Measurements from ENCODE around the gene ELANE. TPM values are rescaled to one million over a fixed set of nuclear protein-coding genes. Genes with fewer than 3 reads are reported as not detected.
"Not testable (repeated sequence)": the region's sequence is repeated elsewhere in the genome, so short reads cannot be mapped to it uniquely, and the experiment has no call there.

The ELANE gene
- polyA plus RNA-seq, 1 donor, result 0.09 TPM

DNA sequence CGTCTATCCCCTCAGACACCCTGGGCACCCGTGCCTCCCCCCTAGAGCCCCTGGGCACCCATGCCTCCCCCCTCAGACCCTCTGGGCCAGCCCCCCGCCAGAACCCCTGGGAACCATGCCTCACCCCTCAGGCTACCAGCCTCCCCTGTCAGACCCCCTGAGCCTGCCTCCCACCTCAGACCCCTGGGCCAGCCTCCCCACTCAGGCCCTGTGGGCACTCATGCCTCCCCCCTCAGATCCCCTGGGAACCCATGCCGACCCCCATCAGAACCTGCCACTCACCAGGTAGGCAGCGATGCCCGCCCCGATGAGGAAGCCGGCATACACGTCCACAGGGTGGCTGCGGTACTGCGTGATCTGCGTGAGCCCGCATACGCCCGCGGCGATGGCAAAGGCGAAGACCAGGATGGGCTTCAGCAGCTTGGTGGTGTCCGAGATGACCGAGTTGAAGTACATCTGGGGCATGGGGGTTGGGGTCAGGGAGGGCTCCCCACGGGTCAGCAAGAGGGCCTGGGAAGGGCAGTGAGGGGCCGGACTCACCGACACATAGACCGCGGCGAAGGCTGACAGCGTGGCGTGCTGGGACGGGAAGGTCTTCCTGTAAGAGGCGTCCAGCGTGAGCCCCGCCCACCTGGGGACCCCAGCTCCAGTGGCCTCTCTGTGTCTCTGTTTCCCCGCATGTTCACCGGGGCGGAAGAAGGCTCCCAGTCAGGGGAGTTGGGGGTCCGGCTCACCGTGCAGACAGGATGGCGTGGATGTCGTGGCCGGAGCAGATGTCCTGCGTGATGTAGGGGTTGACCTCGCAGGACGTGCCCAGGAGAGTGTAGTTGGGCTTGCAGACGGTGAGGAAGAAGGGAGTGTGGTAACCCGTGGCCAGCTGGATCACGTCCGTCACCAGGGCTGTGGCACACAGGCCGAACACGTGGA, 37.7 kb upstream of the ELANE start:
- Histone ChIP-seq H3K27me3 (ENCODE audit: control insufficient read depth, insufficient read depth, low read length) (no peaks in the 10 kb centered on the region), H3K9me3 (ENCODE audit: control insufficient read depth, low read depth, low read length) (peaks cover 31% of the 10 kb centered on the region), H3K4me1 (ENCODE audit: control insufficient read depth, insufficient read depth, low read length) (no peaks in the 10 kb centered on the region), H3K36me3 (ENCODE audit: control insufficient read depth, insufficient read depth, low read length) (peaks cover 31% of the 10 kb centered on the region), H3K27ac (ENCODE audit: low read length) (no peak overlapping the region), H3K4me3 (ENCODE audit: low read length) (no peak overlapping the region)
- 100% methylated on average over 1 of the region's 49 CpGs for WGBS (ENCODE audit: insufficient coverage, low lambda C conversion rate)
- DNase-seq, result no peak

DNA sequence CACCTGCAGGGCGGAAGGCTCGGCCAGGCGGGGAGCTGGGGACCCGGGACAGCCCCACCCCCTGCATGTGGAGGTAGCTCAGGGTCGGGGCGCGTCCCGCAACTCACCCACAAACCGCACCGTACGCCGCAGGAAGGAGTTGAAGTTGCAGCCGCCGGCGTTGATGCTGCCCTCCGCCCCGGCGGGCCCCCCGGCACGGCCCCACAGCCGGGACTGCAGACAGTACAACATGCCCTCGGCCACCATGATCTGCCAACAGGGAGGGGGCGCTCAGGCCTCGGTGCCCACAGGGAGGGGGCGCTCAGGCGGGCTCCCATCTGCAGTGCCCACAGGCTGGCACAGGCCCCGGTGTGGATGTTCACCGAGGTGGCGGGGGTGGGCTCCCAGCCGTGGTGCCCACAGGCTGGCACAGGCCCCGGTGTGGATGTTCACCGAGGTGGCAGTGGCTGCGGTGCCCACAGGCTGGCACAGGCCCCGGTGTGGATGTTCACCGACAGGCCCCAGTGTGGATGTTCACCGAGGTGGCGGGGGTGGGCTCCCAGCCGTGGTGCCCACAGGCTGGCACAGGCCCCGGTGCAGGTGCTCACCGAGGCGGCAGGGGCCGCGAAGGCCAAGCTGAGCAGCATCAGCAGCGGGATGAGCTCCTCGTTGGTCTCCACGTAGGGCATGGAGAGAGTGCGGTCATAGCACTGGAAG, 36.9 kb upstream of the ELANE start:
- Histone ChIP-seq H3K4me3 (ENCODE audit: low read length) (no peak overlapping the region), H3K27me3 (ENCODE audit: control insufficient read depth, insufficient read depth, low read length) (peaks cover 3% of the 10 kb centered on the region), H3K36me3 (ENCODE audit: control insufficient read depth, insufficient read depth, low read length) (peaks cover 23% of the 10 kb centered on the region), H3K9me3 (ENCODE audit: control insufficient read depth, low read depth, low read length) (peaks cover 31% of the 10 kb centered on the region), H3K4me1 (ENCODE audit: control insufficient read depth, insufficient read depth, low read length) (no peaks in the 10 kb centered on the region), H3K27ac (ENCODE audit: low read length) (no peak overlapping the region)
- no CpG with 5 or more reads among the region's 47 CpGs for WGBS (ENCODE audit: insufficient coverage, low lambda C conversion rate)
- no peak for DNase-seq

DNA sequence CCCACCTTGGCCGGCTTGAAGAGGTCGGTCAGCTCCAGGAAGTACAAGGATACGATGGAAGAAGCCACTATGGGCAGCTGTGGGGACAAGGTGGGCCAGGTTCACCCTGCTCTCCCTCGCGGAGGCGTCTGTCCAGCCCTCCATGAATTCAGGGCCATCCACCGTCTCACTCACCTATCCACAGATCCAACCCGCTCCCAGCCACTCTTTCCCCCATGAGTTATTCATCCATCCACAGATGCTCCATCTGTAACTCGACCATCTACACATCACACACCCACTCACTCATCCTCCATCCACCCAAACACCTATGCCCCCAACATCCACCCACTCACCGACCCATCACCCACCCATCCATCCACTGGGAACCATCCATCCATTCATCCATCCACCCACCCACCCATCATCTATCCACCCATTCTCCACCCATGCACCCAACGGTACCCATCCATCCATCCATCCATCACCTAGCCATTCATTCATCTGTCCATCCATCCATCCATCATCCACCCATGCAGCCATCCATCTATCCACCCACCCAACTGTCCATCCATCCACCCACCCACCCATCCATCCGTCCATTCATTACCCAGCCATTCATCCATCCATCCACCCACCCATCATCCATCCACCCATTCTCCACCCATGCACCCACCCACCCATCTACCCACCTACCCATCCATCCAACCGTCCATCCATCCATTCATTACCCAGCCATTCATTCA, 36.2 kb upstream of the ELANE start:
- Histone ChIP-seq H3K4me3 (ENCODE audit: low read length) (no peak overlapping the region), H3K27me3 (ENCODE audit: control insufficient read depth, insufficient read depth, low read length) (peaks cover 8% of the 10 kb centered on the region), H3K4me1 (ENCODE audit: control insufficient read depth, insufficient read depth, low read length) (no peaks in the 10 kb centered on the region), H3K9me3 (ENCODE audit: control insufficient read depth, low read depth, low read length) (peaks cover 30% of the 10 kb centered on the region), H3K27ac (ENCODE audit: low read length) (no peak overlapping the region), H3K36me3 (ENCODE audit: control insufficient read depth, insufficient read depth, low read length) (peaks cover 16% of the 10 kb centered on the region)
- no peak for DNase-seq
- 86% methylated on average over 2 of the region's 13 CpGs for WGBS (ENCODE audit: insufficient coverage, low lambda C conversion rate)

DNA sequence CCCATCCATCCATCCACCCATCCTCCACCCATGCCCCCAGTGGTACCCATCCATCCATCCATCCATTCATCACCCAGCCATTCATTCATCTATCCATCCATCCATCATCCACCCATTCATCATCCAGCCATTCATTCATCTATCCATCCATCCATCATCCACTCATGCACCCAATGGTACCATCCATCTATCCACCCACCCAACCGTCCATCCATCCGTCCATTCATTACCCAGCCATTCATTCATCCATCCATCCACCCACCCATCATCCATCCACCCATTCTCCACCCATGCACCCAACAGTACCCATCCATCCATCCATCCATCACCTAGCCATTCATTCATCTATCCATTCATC, 35.6 kb upstream of the ELANE start:
- H3K4me3 ChIP-seq (ENCODE audit: low read length), result no peak overlapping the region
- WGBS (ENCODE audit: insufficient coverage, low lambda C conversion rate), result 100% methylated on average over 1 of the region's 2 CpGs
- H3K9me3 ChIP-seq (ENCODE audit: control insufficient read depth, low read depth, low read length), result peaks cover 26% of the 10 kb centered on the region
- H3K36me3 ChIP-seq (ENCODE audit: control insufficient read depth, insufficient read depth, low read length), result peaks cover 11% of the 10 kb centered on the region
- no peaks in the 10 kb centered on the region for H3K4me1 ChIP-seq (ENCODE audit: control insufficient read depth, insufficient read depth, low read length)
- no peak overlapping the region for H3K27ac ChIP-seq (ENCODE audit: low read length)
- peaks cover 8% of the 10 kb centered on the region for H3K27me3 ChIP-seq (ENCODE audit: control insufficient read depth, insufficient read depth, low read length)
- DNase-seq, result no peak

DNA sequence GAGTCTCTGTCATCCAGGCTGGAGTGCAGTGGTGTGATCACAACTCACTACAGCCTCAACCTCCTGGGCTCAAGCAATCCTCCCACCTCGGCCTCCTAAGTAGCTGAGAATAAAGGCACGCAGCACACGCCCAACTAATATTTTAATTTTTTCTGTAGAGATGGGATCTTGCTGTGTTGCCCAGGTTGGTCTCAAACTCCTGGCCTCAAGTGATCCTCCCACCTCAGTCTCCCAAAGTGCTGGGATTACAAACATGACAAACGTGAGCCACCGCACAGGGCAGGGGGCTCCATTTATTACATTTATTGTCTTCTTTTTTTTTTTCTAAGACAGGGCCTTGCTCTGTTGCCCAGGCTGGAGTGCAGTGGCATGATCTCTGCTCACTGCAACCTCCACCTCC, 31.9 kb upstream of the ELANE start:
- not testable (repeated sequence) for H3K9me3 ChIP-seq (ENCODE audit: control insufficient read depth, low read depth, low read length); H3K4me1 ChIP-seq (ENCODE audit: control insufficient read depth, insufficient read depth, low read length); H3K4me3 ChIP-seq (ENCODE audit: low read length); H3K36me3 ChIP-seq (ENCODE audit: control insufficient read depth, insufficient read depth, low read length); DNase-seq; H3K27ac ChIP-seq (ENCODE audit: low read length)
- H3K27me3 ChIP-seq (ENCODE audit: control insufficient read depth, insufficient read depth, low read length), result peaks cover 23% of the 10 kb centered on the region
- no CpG with 5 or more reads among the region's 5 CpGs for WGBS (ENCODE audit: insufficient coverage, low lambda C conversion rate)

DNA sequence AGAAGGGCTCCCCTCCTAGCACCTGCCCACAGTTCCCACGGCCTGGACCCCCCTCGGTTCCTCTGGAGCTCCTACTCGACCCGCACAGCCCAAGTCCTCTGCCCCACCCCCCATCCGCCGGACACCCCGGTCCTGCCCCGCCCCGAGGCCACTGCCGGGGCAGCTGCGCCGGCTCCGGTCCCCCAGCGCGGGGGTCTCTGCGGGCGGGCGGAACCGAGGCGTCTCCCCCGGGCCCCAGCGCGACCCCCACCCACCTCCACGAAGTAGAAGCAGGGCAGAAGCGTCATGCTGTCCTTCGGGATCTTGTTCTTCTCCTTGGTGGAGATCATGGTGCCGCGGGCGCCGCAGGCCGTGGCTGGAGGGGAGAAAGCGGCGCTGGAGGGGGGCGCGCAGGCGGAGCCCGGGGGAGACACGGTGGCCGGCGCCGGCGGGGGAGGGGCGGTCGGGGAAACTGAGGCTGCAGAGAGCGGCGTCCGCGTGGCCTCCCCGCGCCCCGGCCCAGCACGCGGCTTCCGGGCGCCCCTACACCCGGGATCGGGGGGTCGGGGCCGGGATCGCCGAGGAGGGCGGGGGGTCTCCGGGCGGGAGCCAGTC, 30.8 kb upstream of the ELANE start:
- Histone ChIP-seq H3K27ac (ENCODE audit: low read length) (no peak overlapping the region), H3K27me3 (ENCODE audit: control insufficient read depth, insufficient read depth, low read length) (peaks cover 26% of the 10 kb centered on the region), H3K4me1 (ENCODE audit: control insufficient read depth, insufficient read depth, low read length) (no peaks in the 10 kb centered on the region), H3K36me3 (ENCODE audit: control insufficient read depth, insufficient read depth, low read length) (no peaks in the 10 kb centered on the region), H3K9me3 (ENCODE audit: control insufficient read depth, low read depth, low read length) (peaks cover 4% of the 10 kb centered on the region), H3K4me3 (ENCODE audit: low read length) (peak overlapping the region; percentile 10)
- WGBS (ENCODE audit: insufficient coverage, low lambda C conversion rate), result no CpG with 5 or more reads among the region's 64 CpGs
- DNase-seq, result no peak

GRCh38 chr19:821825-822503, 30.1 kb upstream of the ELANE start, which contains the start of gene PLPPR3:
PLPPR3 (minus strand) TSS chr19:821955; CDS start chr19:821559, 396 bp downstream.
- no peaks in the 10 kb centered on the region for H3K9me3 ChIP-seq (ENCODE audit: control insufficient read depth, low read depth, low read length)
- H3K4me3 ChIP-seq (ENCODE audit: low read length), result peak within 1 kb of the TSS; percentile 10
- no peaks in the 10 kb centered on the region for H3K36me3 ChIP-seq (ENCODE audit: control insufficient read depth, insufficient read depth, low read length)
- no peak for DNase-seq
- no peaks in the 10 kb centered on the region for H3K4me1 ChIP-seq (ENCODE audit: control insufficient read depth, insufficient read depth, low read length)
- no CpG with 5 or more reads among the region's 86 CpGs for WGBS (ENCODE audit: insufficient coverage, low lambda C conversion rate)
- H3K27me3 ChIP-seq (ENCODE audit: control insufficient read depth, insufficient read depth, low read length), result peaks cover 26% of the 10 kb centered on the region
- no peak within 1 kb of the TSS for H3K27ac ChIP-seq (ENCODE audit: low read length)

GRCh38 chr19:823565-824121, 28.5 kb upstream of the ELANE start:
- Histone ChIP-seq H3K36me3 (ENCODE audit: control insufficient read depth, insufficient read depth, low read length) (no peaks in the 10 kb centered on the region), H3K4me1 (ENCODE audit: control insufficient read depth, insufficient read depth, low read length) (no peaks in the 10 kb centered on the region), H3K27ac (ENCODE audit: low read length) (no peak overlapping the region), H3K9me3 (ENCODE audit: control insufficient read depth, low read depth, low read length) (no peaks in the 10 kb centered on the region), H3K4me3 (ENCODE audit: low read length) (no peak overlapping the region), H3K27me3 (ENCODE audit: control insufficient read depth, insufficient read depth, low read length) (peaks cover 26% of the 10 kb centered on the region)
- WGBS (ENCODE audit: insufficient coverage, low lambda C conversion rate), result no CpG with 5 or more reads among the region's 12 CpGs
- DNase-seq, result no peak

DNA sequence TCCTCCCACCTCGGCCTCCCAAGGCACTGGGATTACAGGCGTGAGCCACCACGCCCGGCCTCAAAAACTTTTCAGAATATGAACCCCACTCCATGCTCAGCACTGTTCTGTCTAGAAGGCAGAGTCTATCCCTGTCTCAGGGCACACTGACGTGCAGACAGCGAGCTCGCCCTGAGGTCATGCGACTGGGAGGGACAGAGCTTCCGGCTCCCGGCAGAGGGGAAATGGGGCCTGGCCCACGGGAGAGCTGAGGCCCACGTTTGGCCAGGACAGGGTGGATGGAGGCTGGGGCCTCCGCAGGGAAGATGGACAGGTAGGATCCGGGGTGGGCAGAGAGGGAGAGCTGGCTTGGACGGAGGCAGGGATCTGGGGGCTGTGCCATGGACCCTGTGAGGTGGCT, 27.2 kb upstream of the ELANE start:
- no peaks in the 10 kb centered on the region for H3K36me3 ChIP-seq (ENCODE audit: control insufficient read depth, insufficient read depth, low read length)
- no peak overlapping the region for H3K4me3 ChIP-seq (ENCODE audit: low read length)
- H3K9me3 ChIP-seq (ENCODE audit: control insufficient read depth, low read depth, low read length), result no peaks in the 10 kb centered on the region
- no peak overlapping the region for H3K27ac ChIP-seq (ENCODE audit: low read length)
- DNase-seq, result no peak
- WGBS (ENCODE audit: insufficient coverage, low lambda C conversion rate), result no CpG with 5 or more reads among the region's 15 CpGs
- H3K4me1 ChIP-seq (ENCODE audit: control insufficient read depth, insufficient read depth, low read length), result no peaks in the 10 kb centered on the region
- peaks cover 30% of the 10 kb centered on the region for H3K27me3 ChIP-seq (ENCODE audit: control insufficient read depth, insufficient read depth, low read length)

Measured in large intestine (tissue), 3 donors.